Right renal pelvis (tissue), 4 donors: ENCODE results near the gene KCNJ11. TPM values are rescaled to one million over a fixed set of nuclear protein-coding genes. Genes with fewer than 3 reads are reported as not detected.

ENCODE experiments used
- DNase-seq, 4 donors: peaks; one replicate each; pipeline ENCODE4 v3.0.0-alpha.2; 2013; ENCODE audit warnings: low read depth in 4 of 4, low spot score in 3 of 4, missing footprints in 1 of 4
- polyA plus RNA-seq, 4 donors: library from polyadenylated mRNA; unstranded; fragments of 120-200 nt; gene quantifications; one replicate each; pipeline ENCODE4 v1.2.1, GENCODE V29; 2013; ENCODE audit not compliant: insufficient read length in 4 of 4

Gene KCNJ11
- polyA plus RNA-seq, 4 donors = 2.1 to 3.5 (median 3.0) TPM

GRCh38 chr11:17392872-17393271 is 4.4 kb upstream of the KCNJ11 start:
- DNase-seq = no peak

- DNase-seq = no peak
These were observed 3.3 kb upstream of the KCNJ11 start for GRCh38 chr11:17391493-17392355.

- DNase-seq = no peak
These were observed 1.6 kb upstream of the KCNJ11 start for GRCh38 chr11:17389957-17390649.

- peak; percentile 46 to 70 (median 58) for DNase-seq
These were observed 925 bp upstream of the KCNJ11 start for GRCh38 chr11:17389211-17389956.

- DNase-seq = no peak
These were observed 648 bp downstream of the KCNJ11 start for GRCh38 chr11:17387811-17388210.

- DNase-seq = no peak
These were observed 1.2 kb downstream of the KCNJ11 start for GRCh38 chr11:17387254-17387653.

- no peak for DNase-seq
These were observed 2.0 kb downstream of the KCNJ11 start for GRCh38 chr11:17386331-17387084.

GRCh38 chr11:17385926-17386325 is 2.5 kb downstream of the KCNJ11 start:
- DNase-seq = no peak

- DNase-seq = no peak
These were observed 3.0 kb downstream of the KCNJ11 start for GRCh38 chr11:17385492-17385891.

- peak; percentile 70 to 83 (median 74) for DNase-seq
These were observed 4.4 kb downstream of the KCNJ11 start for GRCh38 chr11:17384002-17384511.

- DNase-seq = no peak
These were observed 5.0 kb downstream of the KCNJ11 start for GRCh38 chr11:17383461-17383860.

GRCh38 chr11:17382046-17382728 is 6.3 kb downstream of the KCNJ11 start:
- no peak for DNase-seq

GRCh38 chr11:17381156-17381555 is 7.3 kb downstream of the KCNJ11 start:
- DNase-seq = no peak

GRCh38 chr11:17379383-17380180 is 8.9 kb downstream of the KCNJ11 start:
- no peak for DNase-seq

- no peak for DNase-seq
These were observed 9.8 kb downstream of the KCNJ11 start for GRCh38 chr11:17378655-17379054.

GRCh38 chr11:17376493-17376892 is 12.0 kb downstream of the KCNJ11 start:
- no peak for DNase-seq

GRCh38 chr11:17375547-17375946 is 12.9 kb downstream of the KCNJ11 start:
- DNase-seq = no peak

- no peak for DNase-seq
These were observed 16.8 kb downstream of the KCNJ11 start for GRCh38 chr11:17371614-17372013.

- no peak for DNase-seq
These were observed 18.7 kb downstream of the KCNJ11 start for GRCh38 chr11:17369684-17370243.
